Mucosa of rectum (tissue), 2 donors: ENCODE results near the gene GNPNAT1.
"Not testable (repeated sequence)": the region's sequence is repeated elsewhere in the genome, so short reads cannot be mapped to it uniquely, and the experiment has no call there.

Experiments
- H3K27ac ChIP-seq, 2 donors: one replicate each; pipeline ENCODE4 v1.7.0; 2013; ENCODE audit warnings: inconsistent platforms in 2 of 2, low read depth in 2 of 2, low read length in 2 of 2
- H3K27me3 ChIP-seq, 2 donors: one replicate each; pipeline ENCODE4 v1.7.0; 2013; ENCODE audit warnings: low read length in 2 of 2; ENCODE audit not compliant: control insufficient read depth in 2 of 2, insufficient read depth in 2 of 2
- H3K36me3 ChIP-seq, 2 donors: one replicate each; pipeline ENCODE4 v1.7.0; 2013; ENCODE audit warnings: low read length in 2 of 2; ENCODE audit not compliant: control insufficient read depth in 2 of 2, insufficient read depth in 2 of 2
- H3K4me1 ChIP-seq, 2 donors: one replicate each; pipeline ENCODE4 v1.7.0; 2013; ENCODE audit warnings: low read length in 2 of 2, mild to moderate bottlenecking in 1 of 2; ENCODE audit not compliant: control insufficient read depth in 2 of 2, insufficient read depth in 2 of 2
- H3K4me3 ChIP-seq, 2 donors: one replicate each; pipeline ENCODE4 v1.7.0; 2013; ENCODE audit warnings: low read length in 2 of 2
- H3K9ac ChIP-seq, 2 donors: one replicate each; pipeline ENCODE4 v1.7.0; 2013; ENCODE audit warnings: low read length in 2 of 2, low read depth in 1 of 2, mild to moderate bottlenecking in 1 of 2
- H3K9me3 ChIP-seq, 2 donors: one replicate each; pipeline ENCODE4 v1.7.0; 2013; ENCODE audit warnings: low read length in 2 of 2; ENCODE audit not compliant: control insufficient read depth in 2 of 2
- donor health status: healthy.
- donor health status: Normal muscosa, but diverticular disease.

Gene GNPNAT1

DNA sequence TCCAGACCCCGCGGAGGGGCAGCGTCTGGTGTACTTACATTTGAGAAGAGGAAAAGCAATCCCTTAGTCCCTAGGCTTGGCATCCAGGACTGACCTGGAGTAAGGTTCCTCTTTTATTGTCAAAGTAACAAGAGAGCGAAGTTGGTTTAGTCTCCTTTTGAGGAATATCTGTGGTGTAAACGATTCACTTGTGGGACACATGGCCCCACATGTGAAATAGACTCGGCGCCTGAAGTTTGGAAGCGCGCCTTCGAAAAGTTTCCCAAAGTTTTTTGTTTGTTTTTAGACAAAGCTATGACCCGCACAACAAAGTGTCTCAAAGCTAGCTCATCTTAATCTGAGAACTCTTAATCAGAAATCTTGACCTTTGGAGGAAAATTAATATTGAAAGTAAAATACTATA lies 60.7 kb downstream of the GNPNAT1 start:
- Histone ChIP-seq H3K4me1 (no peaks in the 10 kb centered on the region), H3K4me3 (peak overlapping the region; percentile 88 to 91), H3K9ac (peak overlapping the region; percentile 92 to 96), H3K27ac (peak overlapping the region; percentile 84 to 88), H3K9me3 (no peaks in the 10 kb centered on the region), H3K27me3 (no peaks in the 10 kb centered on the region), H3K36me3 (peaks cover 3 to 8% of the 10 kb centered on the region in 2 donors)

DNA sequence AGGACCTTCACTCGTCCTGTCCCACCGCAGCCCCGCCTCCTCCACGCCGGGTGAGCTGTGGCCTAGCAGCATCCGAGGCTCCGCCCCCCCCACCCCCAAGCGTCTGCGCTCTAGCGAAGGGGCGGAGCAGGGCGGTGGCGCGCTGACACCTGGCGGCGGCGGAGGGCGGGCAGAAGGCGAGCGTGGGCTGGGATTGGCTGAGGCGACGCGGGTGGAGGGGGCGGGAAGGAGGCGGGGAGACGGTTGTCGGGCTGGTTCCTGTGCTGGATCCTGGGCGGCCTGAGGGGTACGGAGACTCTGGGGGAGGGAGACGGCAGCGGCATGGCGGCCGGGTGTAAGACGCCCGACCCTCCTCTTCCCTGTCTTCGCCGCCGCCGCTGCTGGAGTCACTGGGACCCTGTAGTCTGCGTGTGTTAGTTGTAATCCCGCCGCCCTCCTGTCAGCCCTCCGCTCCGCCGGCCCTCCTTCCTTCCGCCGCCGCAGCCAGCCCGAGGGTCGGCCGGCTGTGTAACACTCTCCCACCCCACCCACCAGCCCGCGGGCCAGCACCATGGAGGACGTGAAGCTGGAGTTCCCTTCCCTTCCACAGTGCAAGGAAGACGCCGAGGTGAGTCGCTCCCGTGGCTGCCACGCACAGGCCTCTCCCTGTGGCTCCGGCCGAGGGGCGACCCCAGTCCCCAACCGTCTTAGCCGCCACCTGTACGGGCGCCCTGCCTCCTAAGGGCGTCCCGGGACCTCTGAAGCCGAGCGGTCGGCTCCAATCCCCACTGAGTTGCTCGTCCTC lies 61.3 kb downstream of the GNPNAT1 start, which contains the start of gene STYX:
TSS of gene STYX (plus strand) at position 242 of the 784 bp plus-strand sequence. CDS start at position 551, 309 bp downstream.
- Histone ChIP-seq H3K27ac (peak within 1 kb of the TSS; percentile 84 to 88), H3K36me3 (peaks cover 3 to 13% of the 10 kb centered on the region in 2 donors), H3K4me3 (peak within 1 kb of the TSS; percentile 88 to 91), H3K9ac (peak within 1 kb of the TSS; percentile 92 to 96), H3K4me1 (no peaks in the 10 kb centered on the region), H3K9me3 (no peaks in the 10 kb centered on the region), H3K27me3 (no peaks in the 10 kb centered on the region)

DNA sequence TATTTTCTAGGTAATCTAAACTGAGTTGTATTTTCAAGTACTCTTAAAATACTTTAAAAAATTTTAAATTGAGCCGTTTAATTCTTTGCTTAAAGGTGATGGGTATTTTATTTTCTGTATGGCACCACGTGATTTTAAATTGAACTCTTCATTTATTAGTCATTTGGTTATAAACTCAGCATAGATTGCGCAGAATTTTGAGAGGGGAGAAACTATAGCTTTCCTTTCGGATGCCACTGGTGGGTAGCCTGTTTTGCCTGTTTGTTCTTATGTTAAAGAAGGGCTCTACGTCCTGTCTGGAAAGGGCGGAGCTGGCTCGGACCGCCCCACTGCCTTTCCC lies 61.9 kb downstream of the GNPNAT1 start:
- no peaks in the 10 kb centered on the region for H3K4me1 ChIP-seq
- no peaks in the 10 kb centered on the region for H3K9me3 ChIP-seq
- H3K27ac ChIP-seq, result peak overlapping the region; percentile 1 to 38
- H3K36me3 ChIP-seq, result peaks cover 7 to 17% of the 10 kb centered on the region in 2 donors
- peak overlapping the region; percentile 56 to 73 for H3K4me3 ChIP-seq
- H3K9ac ChIP-seq, result peak overlapping the region in 1 of 2 donors; percentile 32
- no peaks in the 10 kb centered on the region for H3K27me3 ChIP-seq

DNA sequence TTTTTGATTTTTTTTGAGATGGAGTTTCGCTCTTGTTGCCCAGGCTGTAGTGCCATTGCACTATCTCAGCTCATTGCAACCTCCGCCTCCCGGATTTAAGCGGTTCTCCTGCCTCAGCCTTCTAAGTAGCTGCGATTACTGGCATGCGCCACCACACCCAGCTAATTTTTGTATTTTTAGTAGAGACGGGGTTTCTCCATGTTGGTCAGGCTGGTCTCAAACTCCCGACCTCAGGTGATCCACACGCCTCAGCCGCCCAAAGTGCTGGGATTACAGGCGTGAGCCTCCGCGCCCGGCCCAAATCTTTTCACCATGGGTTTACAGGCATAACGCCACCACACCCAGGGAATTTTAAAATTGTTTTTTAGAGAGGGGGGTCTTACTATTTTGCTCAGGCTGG lies 62.4 kb downstream of the GNPNAT1 start:
- not testable (repeated sequence) for H3K9ac ChIP-seq, H3K4me1 ChIP-seq, H3K9me3 ChIP-seq

DNA sequence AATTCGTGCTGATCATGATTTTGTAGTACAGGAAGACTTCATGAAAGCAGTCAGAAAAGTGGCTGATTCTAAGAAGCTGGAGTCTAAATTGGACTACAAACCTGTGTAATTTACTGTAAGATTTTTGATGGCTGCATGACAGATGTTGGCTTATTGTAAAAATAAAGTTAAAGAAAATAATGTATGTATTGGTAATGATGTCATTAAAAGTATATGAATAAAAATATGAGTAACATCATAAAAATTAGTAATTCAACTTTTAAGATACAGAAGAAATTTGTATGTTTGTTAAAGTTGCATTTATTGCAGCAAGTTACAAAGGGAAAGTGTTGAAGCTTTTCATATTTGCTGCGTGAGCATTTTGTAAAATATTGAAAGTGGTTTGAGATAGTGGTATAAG lies 63.9 kb downstream of the GNPNAT1 start:
- peaks cover 22 to 29% of the 10 kb centered on the region in 2 donors for H3K36me3 ChIP-seq
- not testable (repeated sequence) for H3K9ac ChIP-seq, H3K27ac ChIP-seq, H3K9me3 ChIP-seq, H3K4me1 ChIP-seq, H3K4me3 ChIP-seq, H3K27me3 ChIP-seq

More for the DNA sequence above, 62.4 kb downstream of the GNPNAT1 start:
- H3K4me3 ChIP-seq, H3K27ac ChIP-seq, H3K27me3 ChIP-seq: not testable (repeated sequence)
- H3K36me3 ChIP-seq, result peaks cover 11 to 22% of the 10 kb centered on the region in 2 donors
